ENCODE measurements around the gene CNP.

The CNP gene

DNA sequence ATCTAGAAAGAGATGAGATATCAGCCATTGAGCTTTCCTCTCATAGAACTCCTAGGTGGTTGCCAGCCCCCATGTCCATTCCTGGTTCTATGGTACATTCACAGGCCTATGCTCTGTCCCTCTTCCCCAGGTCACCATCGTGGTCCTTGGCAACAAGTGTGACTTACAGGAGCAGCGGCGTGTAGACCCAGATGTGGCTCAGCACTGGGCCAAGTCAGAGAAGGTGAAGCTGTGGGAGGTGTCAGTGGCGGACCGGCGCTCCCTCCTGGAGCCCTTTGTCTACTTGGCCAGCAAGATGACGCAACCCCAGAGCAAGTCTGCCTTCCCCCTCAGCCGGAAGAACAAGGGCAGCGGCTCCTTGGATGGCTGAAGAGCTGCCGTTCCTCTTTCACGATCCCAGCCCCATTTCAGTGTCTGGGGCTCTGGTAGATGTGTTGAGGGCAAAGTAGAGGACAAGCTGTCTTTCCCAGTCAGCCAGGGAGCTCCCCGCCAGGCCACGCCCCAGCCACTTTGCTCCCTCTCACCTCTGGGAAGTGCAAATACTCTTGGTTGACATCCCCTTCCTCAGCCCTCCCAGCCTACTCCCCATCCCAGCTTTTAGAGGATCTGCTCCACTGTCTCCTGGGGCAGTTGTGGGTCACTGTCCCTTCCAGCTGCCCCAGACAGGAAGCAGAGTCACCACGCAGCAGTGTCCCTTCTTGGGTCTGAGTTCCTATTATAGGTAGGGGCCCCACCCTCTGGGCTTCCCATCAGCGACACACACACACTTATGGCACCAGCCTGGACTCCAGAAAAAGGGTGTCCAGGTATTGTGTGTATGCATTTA lies 57.1 kb downstream of the CNP start:
- Histone ChIP-seq H3K27ac (ENCODE audit: low read depth, low read length, severe bottlenecking) (peak overlapping the region; percentile 74), H3K4me3 (ENCODE audit: extremely low read depth, insufficient read depth, low read length, poor library complexity, severe bottlenecking) (no peak overlapping the region), H3K4me1 (ENCODE audit: control insufficient read depth, insufficient read depth, low read length, poor library complexity, severe bottlenecking) (peaks cover 46% of the 10 kb centered on the region), H3K36me3 (ENCODE audit: control insufficient read depth, insufficient read depth, low read length) (peaks cover 39% of the 10 kb centered on the region), H3K9me3 (ENCODE audit: control insufficient read depth, low read length) (no peaks in the 10 kb centered on the region)
- 92 to 95% methylated on average over 10 to 12 of the region's 15 CpGs for WGBS, 2 experiments (ENCODE audit: insufficient coverage in 2 of 2)

DNA sequence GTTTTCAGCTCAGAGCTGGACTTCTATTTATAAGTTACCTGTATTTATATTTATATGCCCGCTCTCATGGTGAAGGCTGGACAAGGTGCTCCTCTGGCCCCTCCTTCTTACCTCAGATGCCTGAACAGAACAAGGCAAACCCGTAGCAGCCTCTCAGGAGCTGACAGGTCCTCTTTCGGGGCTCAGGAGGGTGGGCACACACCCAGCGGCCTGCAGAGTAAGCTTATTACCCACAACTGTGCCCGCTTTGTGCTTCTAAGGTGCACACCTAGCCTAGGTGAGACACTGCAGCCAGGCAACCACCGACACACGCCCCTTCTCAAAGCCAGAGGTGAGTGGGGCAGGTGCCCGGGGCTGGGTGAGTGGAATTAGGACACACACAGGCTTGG lies 58.6 kb downstream of the CNP start:
- peaks cover 46% of the 10 kb centered on the region for H3K4me1 ChIP-seq (ENCODE audit: control insufficient read depth, insufficient read depth, low read length, poor library complexity, severe bottlenecking)
- peak overlapping the region; percentile 74 for H3K27ac ChIP-seq (ENCODE audit: low read depth, low read length, severe bottlenecking)
- peaks cover 39% of the 10 kb centered on the region for H3K36me3 ChIP-seq (ENCODE audit: control insufficient read depth, insufficient read depth, low read length)
- no peak overlapping the region for H3K4me3 ChIP-seq (ENCODE audit: extremely low read depth, insufficient read depth, low read length, poor library complexity, severe bottlenecking)
- 76 to 87% methylated on average over 6 of the region's 8 CpGs for WGBS, 2 experiments (ENCODE audit: insufficient coverage in 2 of 2)
- H3K9me3 ChIP-seq (ENCODE audit: control insufficient read depth, low read length): no peaks in the 10 kb centered on the region

DNA sequence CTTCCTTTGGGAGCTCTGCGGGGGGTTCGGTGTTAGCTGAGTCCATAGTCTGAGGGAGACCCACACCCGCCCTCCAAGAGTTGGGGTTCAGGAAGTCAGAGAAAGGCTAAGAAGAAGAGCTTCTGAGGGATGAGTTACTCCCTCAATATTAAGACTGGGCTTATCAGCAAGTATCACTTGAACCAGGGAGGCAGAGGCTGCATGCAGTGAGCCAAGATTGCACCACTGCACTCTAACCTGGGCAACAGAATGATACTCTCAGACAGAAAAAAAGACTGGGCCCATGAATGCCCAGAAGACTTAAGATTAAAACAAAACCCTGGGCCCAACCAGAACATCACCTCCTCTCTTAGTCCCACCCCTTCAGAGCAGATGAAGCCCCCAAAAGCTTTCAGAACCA lies 59.3 kb downstream of the CNP start:
- H3K36me3 ChIP-seq (ENCODE audit: control insufficient read depth, insufficient read depth, low read length): peaks cover 39% of the 10 kb centered on the region
- no peak overlapping the region for H3K4me3 ChIP-seq (ENCODE audit: extremely low read depth, insufficient read depth, low read length, poor library complexity, severe bottlenecking)
- H3K27ac ChIP-seq (ENCODE audit: low read depth, low read length, severe bottlenecking): no peak overlapping the region
- no peaks in the 10 kb centered on the region for H3K9me3 ChIP-seq (ENCODE audit: control insufficient read depth, low read length)
- peaks cover 44% of the 10 kb centered on the region for H3K4me1 ChIP-seq (ENCODE audit: control insufficient read depth, insufficient read depth, low read length, poor library complexity, severe bottlenecking)
- WGBS, 2 experiments (ENCODE audit: insufficient coverage in 2 of 2): 89% methylated on average over 3 of the region's 3 CpGs; no CpG with 5 or more reads in 1 of the 2 experiments

DNA sequence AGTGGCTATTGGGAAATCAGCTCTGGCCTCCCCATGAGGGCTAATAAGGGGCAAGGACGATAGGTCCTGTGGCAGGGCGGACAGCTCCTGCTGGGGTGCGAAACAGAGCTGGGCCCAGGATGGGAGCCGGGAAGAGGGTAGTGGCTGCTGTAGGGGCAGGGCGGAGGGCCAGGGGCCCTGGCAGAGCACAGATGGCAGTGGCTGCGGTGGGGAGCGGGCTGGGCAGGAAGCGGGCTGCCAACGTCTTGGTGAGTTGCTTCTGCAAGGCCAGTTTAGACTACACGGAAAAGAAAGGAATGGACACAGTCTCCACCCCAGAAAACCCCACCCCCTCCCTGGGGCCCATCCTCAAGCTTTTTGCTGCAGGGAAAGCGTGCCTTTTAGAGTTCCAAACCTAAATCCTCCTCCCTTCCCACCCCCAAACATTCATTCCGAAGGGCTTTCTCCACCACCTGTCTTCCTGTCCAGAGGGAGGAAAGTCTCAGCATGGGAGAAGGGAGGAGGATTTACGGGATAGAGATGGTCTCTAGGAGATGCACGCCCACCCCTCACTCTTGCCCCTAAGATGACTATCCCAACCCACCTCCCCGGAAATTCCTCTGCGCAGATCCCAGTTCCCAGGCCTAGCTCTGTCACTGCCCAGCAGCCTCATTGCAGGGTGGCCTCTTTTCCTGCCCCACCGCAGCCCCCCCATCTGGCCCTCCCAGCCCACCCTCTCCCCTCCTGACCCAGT lies 60.4 kb downstream of the CNP start:
- 67 to 75% methylated on average over 9 to 13 of the region's 17 CpGs for WGBS, 2 experiments (ENCODE audit: insufficient coverage in 2 of 2)
- H3K27ac ChIP-seq (ENCODE audit: low read depth, low read length, severe bottlenecking): no peak overlapping the region
- H3K36me3 ChIP-seq (ENCODE audit: control insufficient read depth, insufficient read depth, low read length): peaks cover 32% of the 10 kb centered on the region
- H3K4me1 ChIP-seq (ENCODE audit: control insufficient read depth, insufficient read depth, low read length, poor library complexity, severe bottlenecking): peaks cover 42% of the 10 kb centered on the region
- no peaks in the 10 kb centered on the region for H3K9me3 ChIP-seq (ENCODE audit: control insufficient read depth, low read length)
- no peak overlapping the region for H3K4me3 ChIP-seq (ENCODE audit: extremely low read depth, insufficient read depth, low read length, poor library complexity, severe bottlenecking)

All from mesodermal cell (in vitro differentiated cells).